SK-N-SH treated with all-trans-retinoic acid at 6 μM for 48 hours (cell line): ENCODE data around the gene MYL4.

Experiments
- ATAC-seq: fragments of 200-7000 bp; cut with Tn5 transposase; 3 replicates; pipeline ENCODE4 v1.9.1; 2020; ENCODE audit warnings: mild to moderate bottlenecking, moderate library complexity
- ARNTL ChIP-seq: fragments of 450-650 bp; formaldehyde crosslinking; IDR thresholded peaks from 2 replicates; pipeline ENCODE4 v1.5.0; 2020; ENCODE audit warnings: low read depth, mild to moderate bottlenecking, moderate library complexity, borderline replicate concordance
- BACH2 ChIP-seq: fragments of 250-450 bp; sonication (Bioruptor Pico); IDR thresholded peaks from 2 replicates; pipeline ENCODE4 v1.9.0; 2021; ENCODE audit warnings: mild to moderate bottlenecking, borderline replicate concordance
- CSDC2 ChIP-seq: fragments of 250-450 bp; sonication (Bioruptor Pico); IDR thresholded peaks from 2 replicates; pipeline ENCODE4 v1.5.0; 2020; ENCODE audit warnings: mild to moderate bottlenecking, moderate library complexity
- CSRNP3 ChIP-seq: fragments of 250-450 bp; sonication (Bioruptor Pico); IDR thresholded peaks from 2 replicates; pipeline ENCODE4 v1.5.1; 2021; ENCODE audit warnings: mild to moderate bottlenecking, moderate library complexity
- ESRRG ChIP-seq: fragments of 250-450 bp; sonication (Bioruptor Pico); IDR thresholded peaks from 2 replicates; pipeline ENCODE4 v1.6.1; 2021; ENCODE audit warnings: mild to moderate bottlenecking
- ISL1 ChIP-seq: fragments of 250-450 bp; sonication (Bioruptor Pico); IDR thresholded peaks from 2 replicates; pipeline ENCODE4 v2.1.2; 2022; ENCODE audit warnings: mild to moderate bottlenecking, moderate library complexity
- OSR1 ChIP-seq: fragments of 250-450 bp; sonication (Bioruptor Pico); IDR thresholded peaks from 2 replicates; pipeline ENCODE4 v1.8.0; 2022; ENCODE audit warnings: moderate library complexity, mild to moderate bottlenecking, inconsistent platforms
- PPARA ChIP-seq: fragments of 250-450 bp; sonication (Bioruptor Pico); IDR thresholded peaks from 2 replicates; pipeline ENCODE4 v1.5.0; 2020; ENCODE audit warnings: mild to moderate bottlenecking, borderline replicate concordance
- RARB ChIP-seq: fragments of 250-450 bp; sonication (Bioruptor Pico); IDR thresholded peaks from 2 replicates; pipeline ENCODE4 v1.8.0; 2021; ENCODE audit warnings: mild to moderate bottlenecking, moderate library complexity
- SNAI2 ChIP-seq: fragments of 250-450 bp; sonication (Bioruptor Pico); IDR thresholded peaks from 2 replicates; pipeline ENCODE4 v1.5.0; 2020; ENCODE audit warnings: mild to moderate bottlenecking, moderate library complexity
- TCF4 ChIP-seq: fragments of 250-450 bp; sonication (Bioruptor Pico); IDR thresholded peaks from 2 replicates; pipeline ENCODE4 v1.8.0; 2021; ENCODE audit warnings: mild to moderate bottlenecking, moderate library complexity, borderline replicate concordance
- TOX ChIP-seq: fragments of 250-450 bp; sonication (Bioruptor Pico); IDR thresholded peaks from 2 replicates; pipeline ENCODE4 v1.8.0; 2021; ENCODE audit warnings: mild to moderate bottlenecking, moderate library complexity, borderline replicate concordance
- ZC3H10 ChIP-seq: fragments of 250-450 bp; sonication (Bioruptor Pico); IDR thresholded peaks from 2 replicates; pipeline ENCODE4 v1.5.1; 2021; ENCODE audit warnings: mild to moderate bottlenecking, moderate library complexity
- ZFP3 ChIP-seq: fragments of 250-450 bp; sonication (Bioruptor Pico); IDR thresholded peaks from 2 replicates; pipeline ENCODE4 v1.5.0; 2020; ENCODE audit warnings: mild to moderate bottlenecking, moderate library complexity
- ZNF70 ChIP-seq: fragments of 450-650 bp; formaldehyde crosslinking; IDR thresholded peaks from 2 replicates; pipeline ENCODE4 v1.5.0; 2020; ENCODE audit warnings: mild to moderate bottlenecking, moderate library complexity
- ZNF8 ChIP-seq: fragments of 450-650 bp; formaldehyde crosslinking; IDR thresholded peaks from 2 replicates; pipeline ENCODE4 v1.5.0; 2020; ENCODE audit warnings: mild to moderate bottlenecking, moderate library complexity
- TF ChIP-seq, protein P1 (sequence below): fragments of 250-450 bp; sonication (Bioruptor Pico); IDR thresholded peaks from 2 replicates; pipeline ENCODE4 v1.8.0; 2021; ENCODE audit warnings: low read depth, mild to moderate bottlenecking, moderate library complexity, borderline replicate concordance
- TF ChIP-seq, protein P2 (sequence below): fragments of 250-450 bp; sonication (Bioruptor Pico); IDR thresholded peaks from 2 replicates; pipeline ENCODE4 v1.8.0; 2020; ENCODE audit warnings: mild to moderate bottlenecking, moderate library complexity, borderline replicate concordance
- TF ChIP-seq, protein P3 (sequence below): fragments of 250-450 bp; sonication (Bioruptor Pico); IDR thresholded peaks from 2 replicates; pipeline ENCODE4 v1.5.1; 2020; ENCODE audit warnings: low read depth, mild to moderate bottlenecking, moderate library complexity

Gene MYL4

DNA sequence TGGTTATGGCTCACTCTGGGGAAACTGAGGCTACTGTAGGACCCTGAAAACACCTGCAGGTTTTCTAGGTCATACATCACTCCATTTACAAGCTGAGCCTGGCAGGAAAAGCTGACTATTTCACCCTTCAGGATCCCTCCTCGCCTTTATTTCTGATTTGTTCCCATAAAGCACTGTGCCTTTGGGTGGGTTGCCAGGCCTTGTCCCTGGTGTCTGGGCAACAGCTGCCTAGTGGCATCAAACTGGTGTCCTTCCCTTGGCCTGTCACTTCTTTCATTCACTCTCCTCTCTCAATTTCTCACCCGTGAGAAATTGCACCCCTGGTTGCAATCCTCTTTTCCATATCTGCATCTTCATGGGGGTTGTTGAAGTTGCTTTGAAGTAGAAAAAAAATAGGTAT lies 1.6 kb downstream of the MYL4 start:
- ATAC-seq = no peak
- TF ChIP-seq TCF4 (CRISPR knock-in tag) (no peak), ZC3H10 (no peak), ZNF70 (CRISPR knock-in tag) (no peak), TOX (CRISPR knock-in tag) (no peak), ZNF8 (CRISPR knock-in tag) (no peak), PPARA (CRISPR knock-in tag) (no peak), ESRRG (CRISPR knock-in tag) (no peak), ISL1 (no peak), CSRNP3 (CRISPR knock-in tag) (no peak)
- TF ChIP-seq, protein P1, sequence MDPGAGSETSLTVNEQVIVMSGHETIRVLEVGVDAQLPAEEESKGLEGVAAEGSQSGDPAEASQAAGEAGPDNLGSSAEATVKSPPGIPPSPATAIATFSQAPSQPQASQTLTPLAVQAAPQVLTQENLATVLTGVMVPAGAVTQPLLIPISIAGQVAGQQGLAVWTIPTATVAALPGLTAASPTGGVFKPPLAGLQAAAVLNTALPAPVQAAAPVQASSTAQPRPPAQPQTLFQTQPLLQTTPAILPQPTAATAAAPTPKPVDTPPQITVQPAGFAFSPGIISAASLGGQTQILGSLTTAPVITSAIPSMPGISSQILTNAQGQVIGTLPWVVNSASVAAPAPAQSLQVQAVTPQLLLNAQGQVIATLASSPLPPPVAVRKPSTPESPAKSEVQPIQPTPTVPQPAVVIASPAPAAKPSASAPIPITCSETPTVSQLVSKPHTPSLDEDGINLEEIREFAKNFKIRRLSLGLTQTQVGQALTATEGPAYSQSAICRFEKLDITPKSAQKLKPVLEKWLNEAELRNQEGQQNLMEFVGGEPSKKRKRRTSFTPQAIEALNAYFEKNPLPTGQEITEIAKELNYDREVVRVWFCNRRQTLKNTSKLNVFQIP (CRISPR knock-in tag) = no peak
- TF ChIP-seq, protein P2, sequence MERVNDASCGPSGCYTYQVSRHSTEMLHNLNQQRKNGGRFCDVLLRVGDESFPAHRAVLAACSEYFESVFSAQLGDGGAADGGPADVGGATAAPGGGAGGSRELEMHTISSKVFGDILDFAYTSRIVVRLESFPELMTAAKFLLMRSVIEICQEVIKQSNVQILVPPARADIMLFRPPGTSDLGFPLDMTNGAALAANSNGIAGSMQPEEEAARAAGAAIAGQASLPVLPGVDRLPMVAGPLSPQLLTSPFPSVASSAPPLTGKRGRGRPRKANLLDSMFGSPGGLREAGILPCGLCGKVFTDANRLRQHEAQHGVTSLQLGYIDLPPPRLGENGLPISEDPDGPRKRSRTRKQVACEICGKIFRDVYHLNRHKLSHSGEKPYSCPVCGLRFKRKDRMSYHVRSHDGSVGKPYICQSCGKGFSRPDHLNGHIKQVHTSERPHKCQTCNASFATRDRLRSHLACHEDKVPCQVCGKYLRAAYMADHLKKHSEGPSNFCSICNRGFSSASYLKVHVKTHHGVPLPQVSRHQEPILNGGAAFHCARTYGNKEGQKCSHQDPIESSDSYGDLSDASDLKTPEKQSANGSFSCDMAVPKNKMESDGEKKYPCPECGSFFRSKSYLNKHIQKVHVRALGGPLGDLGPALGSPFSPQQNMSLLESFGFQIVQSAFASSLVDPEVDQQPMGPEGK (CRISPR knock-in tag) = no peak
- TF ChIP-seq, protein P3, sequence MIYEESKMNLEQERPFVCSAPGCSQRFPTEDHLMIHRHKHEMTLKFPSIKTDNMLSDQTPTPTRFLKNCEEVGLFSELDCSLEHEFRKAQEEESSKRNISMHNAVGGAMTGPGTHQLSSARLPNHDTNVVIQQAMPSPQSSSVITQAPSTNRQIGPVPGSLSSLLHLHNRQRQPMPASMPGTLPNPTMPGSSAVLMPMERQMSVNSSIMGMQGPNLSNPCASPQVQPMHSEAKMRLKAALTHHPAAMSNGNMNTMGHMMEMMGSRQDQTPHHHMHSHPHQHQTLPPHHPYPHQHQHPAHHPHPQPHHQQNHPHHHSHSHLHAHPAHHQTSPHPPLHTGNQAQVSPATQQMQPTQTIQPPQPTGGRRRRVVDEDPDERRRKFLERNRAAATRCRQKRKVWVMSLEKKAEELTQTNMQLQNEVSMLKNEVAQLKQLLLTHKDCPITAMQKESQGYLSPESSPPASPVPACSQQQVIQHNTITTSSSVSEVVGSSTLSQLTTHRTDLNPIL = no peak

GRCh38 chr17:47212458-47212857 lies 3.3 kb downstream of the MYL4 start:
- ATAC-seq = no peak
- TF ChIP-seq ESRRG (CRISPR knock-in tag) (no peak), PPARA (CRISPR knock-in tag) (no peak), OSR1 (CRISPR knock-in tag) (no peak), ZFP3 (CRISPR knock-in tag) (no peak), ARNTL (CRISPR knock-in tag) (no peak), ZNF8 (CRISPR knock-in tag) (no peak), SNAI2 (CRISPR knock-in tag) (no peak), CSDC2 (CRISPR knock-in tag) (no peak), TOX (CRISPR knock-in tag) (no peak), CSRNP3 (CRISPR knock-in tag) (no peak), BACH2 (no peak), ISL1 (no peak), RARB (CRISPR knock-in tag) (no peak), TCF4 (CRISPR knock-in tag) (no peak)
- TF ChIP-seq, protein P1 (CRISPR knock-in tag) = no peak
- TF ChIP-seq, protein P3 = no peak
- TF ChIP-seq, protein P2 (CRISPR knock-in tag) = no peak
- TF ChIP-seq, all 23 proteins: peak for 0
